ENCODE results near the gene RPS14.
A peak's percentile ranks its signal among the peaks of the same experiment; 100 is the strongest.

RPS14 gene

GRCh38 chr5:150396267-150396666 lies 53.3 kb downstream of the RPS14 start:
- H3K4me3 Mint-ChIP-seq: no peak overlapping the region
- peaks cover 9% of the 10 kb centered on the region for H3K4me1 Mint-ChIP-seq
- H3K9me3 Mint-ChIP-seq: no peaks in the 10 kb centered on the region
- no peak for DNase-seq
- peak overlapping the region; percentile 56 for H3K27ac Mint-ChIP-seq
- TF ChIP-seq CTCF (IDR thresholded peaks at IDR 0.05): no peak
- peaks cover 53% of the 10 kb centered on the region for H3K36me3 Mint-ChIP-seq (ENCODE audit: low read depth)
- peaks cover 3% of the 10 kb centered on the region for H3K27me3 Mint-ChIP-seq (ENCODE audit: low read depth, poor library complexity)

GRCh38 chr5:150395688-150395975 lies 53.9 kb downstream of the RPS14 start:
- Mint-ChIP-seq H3K27me3 (ENCODE audit: low read depth, poor library complexity) (peaks cover 3% of the 10 kb centered on the region), H3K9me3 (no peaks in the 10 kb centered on the region), H3K4me1 (peaks cover 9% of the 10 kb centered on the region), H3K27ac (peak overlapping the region; percentile 39), H3K4me3 (no peak overlapping the region), H3K36me3 (ENCODE audit: low read depth) (peaks cover 57% of the 10 kb centered on the region)
- no peak for DNase-seq
- TF ChIP-seq CTCF (IDR thresholded peaks at IDR 0.05): no peak

- Mint-ChIP-seq H3K27ac (no peak overlapping the region), H3K27me3 (ENCODE audit: low read depth, poor library complexity) (peaks cover 3% of the 10 kb centered on the region), H3K9me3 (no peaks in the 10 kb centered on the region), H3K36me3 (ENCODE audit: low read depth) (peaks cover 53% of the 10 kb centered on the region), H3K4me1 (peaks cover 11% of the 10 kb centered on the region), H3K4me3 (peak overlapping the region; percentile 38)
- TF ChIP-seq CTCF (IDR thresholded peaks at IDR 0.05): no peak
- no peak for DNase-seq
Measured at GRCh38 chr5:150394912-150395687, 54.4 kb downstream of the RPS14 start.

DNA sequence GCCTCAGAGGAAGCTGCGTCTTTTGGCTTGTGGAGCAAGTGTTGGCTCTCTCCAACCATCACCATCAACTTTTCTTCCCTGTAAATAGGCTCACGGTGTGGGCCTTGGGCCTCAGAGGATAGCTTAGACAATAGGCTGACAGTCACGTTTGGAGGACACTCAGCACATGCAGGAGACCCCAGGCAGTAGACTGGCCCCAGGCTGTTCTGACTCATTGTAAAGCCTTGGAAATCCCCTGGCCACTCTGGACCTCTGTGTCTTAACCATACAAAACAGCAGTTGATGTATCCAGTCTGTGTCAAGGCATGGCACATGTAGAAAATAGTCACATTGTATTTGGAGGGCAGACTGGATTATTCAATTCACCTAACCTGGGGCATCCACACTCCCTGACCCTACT lies 55.4 kb downstream of the RPS14 start:
- peaks cover 15% of the 10 kb centered on the region for H3K4me1 Mint-ChIP-seq
- H3K4me3 Mint-ChIP-seq: no peak overlapping the region
- TF ChIP-seq CTCF (IDR thresholded peaks at IDR 0.05): no peak
- H3K27ac Mint-ChIP-seq: no peak overlapping the region
- H3K27me3 Mint-ChIP-seq (ENCODE audit: low read depth, poor library complexity): peaks cover 3% of the 10 kb centered on the region
- H3K36me3 Mint-ChIP-seq (ENCODE audit: low read depth): peaks cover 49% of the 10 kb centered on the region
- DNase-seq: no peak
- no peaks in the 10 kb centered on the region for H3K9me3 Mint-ChIP-seq

GRCh38 chr5:150393096-150393645 lies 56.4 kb downstream of the RPS14 start:
- no peak for DNase-seq
- H3K9me3 Mint-ChIP-seq: no peaks in the 10 kb centered on the region
- H3K36me3 Mint-ChIP-seq (ENCODE audit: low read depth): peaks cover 43% of the 10 kb centered on the region
- H3K27ac Mint-ChIP-seq: peak overlapping the region; percentile 83
- no peak overlapping the region for H3K4me3 Mint-ChIP-seq
- H3K27me3 Mint-ChIP-seq (ENCODE audit: low read depth, poor library complexity): peaks cover 3% of the 10 kb centered on the region
- TF ChIP-seq CTCF (IDR thresholded peaks at IDR 0.05): no peak
- peaks cover 22% of the 10 kb centered on the region for H3K4me1 Mint-ChIP-seq

DNA sequence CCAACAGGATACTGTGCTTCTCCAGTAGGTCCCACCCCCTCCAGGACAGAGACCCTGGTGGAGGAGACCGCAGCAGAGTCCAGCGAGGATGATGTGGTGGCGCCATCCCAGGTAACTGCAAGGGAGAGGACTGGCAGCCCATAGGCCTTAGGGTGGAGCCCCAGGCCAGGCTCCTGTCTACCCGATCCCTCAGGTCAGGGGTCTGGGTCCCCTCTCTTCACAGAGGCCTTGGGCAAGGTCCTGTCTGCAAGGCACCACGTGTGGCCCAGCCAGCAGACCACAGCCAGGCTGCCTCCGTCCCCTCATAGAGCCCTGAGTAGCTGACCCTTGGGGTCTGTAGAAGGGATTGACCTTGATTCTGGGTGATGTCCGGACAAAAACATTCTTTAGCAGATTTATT lies 56.9 kb downstream of the RPS14 start:
- H3K36me3 Mint-ChIP-seq (ENCODE audit: low read depth): peaks cover 41% of the 10 kb centered on the region
- no peak overlapping the region for H3K27ac Mint-ChIP-seq
- DNase-seq: no peak
- no peaks in the 10 kb centered on the region for H3K9me3 Mint-ChIP-seq
- no peak overlapping the region for H3K4me3 Mint-ChIP-seq
- peaks cover 3% of the 10 kb centered on the region for H3K27me3 Mint-ChIP-seq (ENCODE audit: low read depth, poor library complexity)
- H3K4me1 Mint-ChIP-seq: peaks cover 22% of the 10 kb centered on the region
- TF ChIP-seq CTCF (IDR thresholded peaks at IDR 0.05): no peak

All from nephron progenitor cell (in vitro differentiated cells).